IPS-15b (cell line): Measurements from ENCODE around the gene COL19A1.
"Not testable (repeated sequence)": the region's sequence is repeated elsewhere in the genome, so short reads cannot be mapped to it uniquely, and the experiment has no call there.

Experiments
- H3K27me3 ChIP-seq: one replicate; pipeline ENCODE4 v1.6.1; 2013; ENCODE audit warnings: low read length; ENCODE audit not compliant: control insufficient read depth, insufficient read depth
- H3K36me3 ChIP-seq: one replicate; pipeline ENCODE4 v1.6.1; 2013; ENCODE audit warnings: low read length; ENCODE audit not compliant: control insufficient read depth, insufficient read depth
- H3K4me1 ChIP-seq: one replicate; pipeline ENCODE4 v1.6.1; 2013; ENCODE audit warnings: mild to moderate bottlenecking, low read length; ENCODE audit not compliant: control insufficient read depth, insufficient read depth
- H3K4me3 ChIP-seq: one replicate; pipeline ENCODE4 v1.5.1; 2013; ENCODE audit warnings: low read depth, low read length
- H3K9ac ChIP-seq: one replicate; pipeline ENCODE4 v1.6.1; 2013; ENCODE audit warnings: low read depth, mild to moderate bottlenecking, low read length
- H3K9me3 ChIP-seq: one replicate; pipeline ENCODE4 v1.6.1; 2013; ENCODE audit warnings: mild to moderate bottlenecking, low read length; ENCODE audit not compliant: control insufficient read depth, insufficient read depth

COL19A1 gene

DNA sequence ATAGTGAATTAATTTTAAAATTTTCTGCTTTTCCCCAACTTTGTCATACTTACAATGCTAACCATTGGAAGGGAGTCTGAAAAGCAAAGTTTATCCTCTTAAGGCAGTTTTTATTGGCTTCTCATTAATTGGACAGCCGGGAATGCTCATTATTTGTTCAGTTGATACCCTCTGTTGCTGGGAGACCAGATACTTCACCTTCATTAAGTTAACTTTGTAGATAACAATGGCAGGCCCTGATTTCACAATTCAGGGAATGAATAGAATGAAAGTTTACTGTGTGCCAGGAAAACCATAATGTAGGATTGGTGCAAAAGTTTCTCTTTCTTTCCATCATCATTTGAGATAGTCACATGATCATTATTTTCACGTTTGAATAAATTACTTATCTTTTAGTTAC, 49.0 kb downstream of the COL19A1 start:
- Histone ChIP-seq H3K4me1 (no peaks in the 10 kb centered on the region), H3K9ac (no peak overlapping the region), H3K9me3 (no peaks in the 10 kb centered on the region), H3K27me3 (no peaks in the 10 kb centered on the region), H3K36me3 (no peaks in the 10 kb centered on the region), H3K4me3 (no peak overlapping the region)

DNA sequence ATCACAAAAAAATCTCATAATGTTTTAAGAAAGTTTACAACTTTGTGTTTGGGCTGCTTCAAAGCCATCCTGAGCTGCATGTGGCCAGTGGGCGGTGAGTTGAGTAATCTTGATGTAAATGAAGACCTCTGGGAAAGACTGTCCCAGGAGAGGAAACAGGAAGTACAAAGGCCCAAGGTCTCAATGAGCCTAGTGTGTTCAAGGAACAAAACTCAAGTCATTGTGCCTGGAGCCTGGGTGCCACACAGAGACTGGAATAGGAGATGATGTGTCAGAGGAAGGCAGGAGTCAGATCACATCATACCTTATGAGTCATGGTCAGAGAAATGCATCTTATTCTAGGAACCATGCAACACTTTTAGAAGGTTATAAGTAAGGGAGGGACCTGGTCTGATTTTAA, 51.5 kb downstream of the COL19A1 start:
- H3K9me3 ChIP-seq: no peaks in the 10 kb centered on the region
- no peak overlapping the region for H3K4me3 ChIP-seq
- H3K4me1 ChIP-seq: no peaks in the 10 kb centered on the region
- H3K9ac ChIP-seq: no peak overlapping the region
- no peaks in the 10 kb centered on the region for H3K36me3 ChIP-seq
- H3K27me3 ChIP-seq: no peaks in the 10 kb centered on the region

DNA sequence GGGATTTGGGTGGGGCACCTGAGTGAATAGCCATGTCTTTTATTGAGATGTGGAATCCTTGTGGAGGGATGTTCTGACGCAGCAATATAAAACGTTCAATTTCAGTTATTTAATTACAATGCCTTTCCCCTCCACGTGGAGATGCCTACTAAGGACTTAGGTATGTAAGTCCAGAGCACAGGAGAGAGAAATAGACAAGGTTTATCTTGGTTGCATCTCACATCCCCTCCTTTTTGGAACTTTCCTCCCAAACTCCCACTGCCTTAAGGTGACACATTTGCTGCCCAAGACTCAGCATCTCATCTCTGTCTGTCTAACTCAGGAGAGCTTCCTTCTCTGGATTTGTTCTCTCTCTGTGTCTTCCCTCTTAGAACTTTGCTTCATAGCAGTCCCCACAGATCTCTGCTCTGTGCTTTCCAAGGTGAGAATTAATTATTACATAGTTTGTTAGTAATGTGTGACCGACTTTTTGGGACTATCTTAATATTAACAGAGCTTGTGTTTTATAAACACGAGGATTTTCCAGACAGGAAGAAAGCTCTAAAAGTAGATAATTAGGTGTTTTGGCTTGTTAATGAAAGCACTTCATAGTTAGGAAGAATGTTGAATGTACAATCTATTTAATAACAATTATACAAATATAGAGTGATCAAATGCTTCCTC, 52.6 kb downstream of the COL19A1 start:
- Histone ChIP-seq H3K27me3 (no peaks in the 10 kb centered on the region), H3K9ac (no peak overlapping the region), H3K9me3 (no peaks in the 10 kb centered on the region), H3K4me3 (no peak overlapping the region), H3K36me3 (no peaks in the 10 kb centered on the region), H3K4me1 (no peaks in the 10 kb centered on the region)

- H3K27me3 ChIP-seq, H3K9ac ChIP-seq, H3K9me3 ChIP-seq, H3K4me3 ChIP-seq, H3K36me3 ChIP-seq, H3K4me1 ChIP-seq: not testable (repeated sequence)
These were observed 54.7 kb downstream of the COL19A1 start for GRCh38 chr6:69921066-69921465.

DNA sequence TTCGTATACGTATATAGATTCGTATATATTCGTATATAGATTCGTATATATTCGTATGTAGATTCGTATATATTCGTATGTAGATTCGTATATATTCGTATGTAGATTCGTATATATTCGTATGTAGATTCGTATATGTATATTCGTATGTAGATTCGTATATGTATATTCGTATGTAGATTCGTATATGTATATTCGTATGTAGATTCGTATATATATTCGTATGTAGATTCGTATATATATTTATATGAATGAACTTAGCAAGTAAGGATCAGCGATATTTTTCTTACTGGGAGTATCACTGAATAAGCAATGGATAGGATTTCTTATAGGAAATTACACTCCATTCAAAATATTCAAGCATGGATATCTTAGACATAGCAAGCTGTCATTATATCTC, 55.3 kb downstream of the COL19A1 start:
- not testable (repeated sequence) for H3K4me3 ChIP-seq, H3K9ac ChIP-seq, H3K4me1 ChIP-seq, H3K9me3 ChIP-seq, H3K27me3 ChIP-seq, H3K36me3 ChIP-seq

DNA sequence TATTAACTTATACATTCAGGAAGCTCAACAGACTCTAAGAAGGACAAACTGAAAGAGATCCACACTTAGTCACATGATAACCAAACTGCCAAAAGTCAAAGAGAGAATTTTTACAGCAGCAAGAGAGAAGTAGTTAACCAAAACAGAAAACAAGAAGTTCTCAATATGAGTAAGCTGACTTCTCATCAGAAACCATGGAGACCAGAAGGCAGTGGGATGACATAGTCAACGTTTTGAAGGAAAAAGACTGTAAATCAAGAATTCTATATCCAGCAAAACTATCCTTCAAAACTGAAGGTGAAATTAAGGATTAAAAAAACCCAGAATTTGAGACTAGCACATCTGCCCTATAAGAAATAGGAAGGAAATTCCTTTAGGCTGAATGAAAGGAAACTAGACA, 60.4 kb downstream of the COL19A1 start:
- Histone ChIP-seq H3K36me3 (no peaks in the 10 kb centered on the region), H3K9ac (no peak overlapping the region), H3K9me3 (no peaks in the 10 kb centered on the region), H3K4me1 (no peaks in the 10 kb centered on the region), H3K4me3 (no peak overlapping the region), H3K27me3 (no peaks in the 10 kb centered on the region)

DNA sequence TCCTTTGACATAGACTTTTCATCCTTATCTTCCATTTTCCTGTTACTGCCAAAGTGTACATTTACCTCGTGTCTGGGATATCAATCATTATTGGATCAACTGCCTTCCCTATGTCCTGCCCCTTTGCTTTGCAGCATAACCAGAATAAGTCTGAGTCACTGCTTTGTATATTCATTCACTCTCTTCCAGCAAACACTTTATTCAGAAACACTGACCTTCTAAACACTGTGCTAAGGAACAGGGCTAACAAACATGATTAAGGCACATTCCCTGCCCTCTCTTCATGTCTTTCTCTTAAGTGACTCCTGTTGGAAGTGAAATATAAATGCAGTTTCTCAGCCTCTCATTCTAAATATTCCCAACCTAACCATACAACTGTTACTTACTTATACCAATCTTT, 66.9 kb downstream of the COL19A1 start:
- H3K36me3 ChIP-seq: no peaks in the 10 kb centered on the region
- H3K9me3 ChIP-seq: no peaks in the 10 kb centered on the region
- no peaks in the 10 kb centered on the region for H3K4me1 ChIP-seq
- no peak overlapping the region for H3K4me3 ChIP-seq
- no peaks in the 10 kb centered on the region for H3K27me3 ChIP-seq
- no peak overlapping the region for H3K9ac ChIP-seq

GRCh38 chr6:69935079-69935478, 68.7 kb downstream of the COL19A1 start:
- Histone ChIP-seq H3K9me3 (no peaks in the 10 kb centered on the region), H3K9ac (no peak overlapping the region), H3K27me3 (no peaks in the 10 kb centered on the region), H3K36me3 (no peaks in the 10 kb centered on the region), H3K4me3 (no peak overlapping the region), H3K4me1 (no peaks in the 10 kb centered on the region)

GRCh38 chr6:69936674-69937363, 70.5 kb downstream of the COL19A1 start:
- Histone ChIP-seq H3K4me3 (no peak overlapping the region), H3K36me3 (no peaks in the 10 kb centered on the region), H3K4me1 (no peaks in the 10 kb centered on the region), H3K27me3 (no peaks in the 10 kb centered on the region), H3K9ac (no peak overlapping the region), H3K9me3 (no peaks in the 10 kb centered on the region)

- H3K9ac ChIP-seq: no peak overlapping the region
These were observed 71.2 kb downstream of the COL19A1 start for GRCh38 chr6:69937402-69938136.

DNA sequence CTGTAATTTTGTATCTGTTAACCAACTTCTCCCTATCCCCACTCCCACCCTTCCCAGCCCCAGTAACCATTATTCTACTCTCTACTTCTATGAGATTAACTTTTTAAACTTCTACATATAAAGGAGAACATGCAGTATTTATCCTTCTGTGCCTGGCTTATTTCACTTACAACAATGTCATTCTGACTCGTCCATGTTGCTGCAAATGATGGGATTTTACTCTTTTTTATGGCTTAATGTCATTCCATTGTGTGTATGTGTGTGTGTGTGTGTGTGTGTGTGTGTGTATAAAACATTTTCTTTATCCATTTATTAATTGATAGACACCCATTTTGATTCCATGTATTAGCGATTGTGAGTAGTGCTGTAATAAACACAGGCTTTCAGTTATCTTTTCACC, 76.1 kb downstream of the COL19A1 start:
- H3K27me3 ChIP-seq: no peaks in the 10 kb centered on the region
- no peaks in the 10 kb centered on the region for H3K36me3 ChIP-seq

More at GRCh38 chr6:69937402-69938136, 71.2 kb downstream of the COL19A1 start:
- Histone ChIP-seq H3K27me3 (no peaks in the 10 kb centered on the region), H3K36me3 (no peaks in the 10 kb centered on the region), H3K4me1 (no peaks in the 10 kb centered on the region), H3K4me3 (no peak overlapping the region), H3K9me3 (no peaks in the 10 kb centered on the region)

GRCh38 chr6:69945192-69945591, 78.8 kb downstream of the COL19A1 start:
- Histone ChIP-seq H3K36me3 (no peaks in the 10 kb centered on the region), H3K27me3 (no peaks in the 10 kb centered on the region), H3K4me3 (no peak overlapping the region), H3K9ac (no peak overlapping the region), H3K4me1 (no peaks in the 10 kb centered on the region), H3K9me3 (no peaks in the 10 kb centered on the region)

More for the DNA sequence above, 76.1 kb downstream of the COL19A1 start:
- Histone ChIP-seq H3K9me3 (no peaks in the 10 kb centered on the region), H3K9ac (no peak overlapping the region), H3K4me1 (no peaks in the 10 kb centered on the region), H3K4me3 (no peak overlapping the region)
